ENCODE measurements around the gene ROR2.

DNA sequence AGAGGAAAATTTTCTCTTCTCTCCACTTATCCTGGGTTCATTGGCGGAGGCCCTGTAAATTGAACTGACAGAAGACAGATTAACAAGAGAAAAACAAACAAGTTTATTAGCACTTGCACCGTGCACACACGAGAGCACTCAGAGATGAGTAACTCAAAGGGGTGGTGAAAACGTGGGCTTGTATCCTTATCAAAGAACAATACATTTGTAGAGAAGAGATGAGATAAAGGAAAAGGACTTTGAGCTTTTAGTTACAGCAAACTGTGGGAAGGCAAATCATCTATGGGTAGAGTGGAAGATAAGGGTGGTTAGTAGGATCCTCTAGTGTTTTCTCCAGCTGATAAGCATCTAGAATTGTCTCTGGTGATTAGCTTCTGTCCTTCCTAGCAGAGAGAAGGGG lies 44.4 kb upstream of the ROR2 start:
- TF ChIP-seq, protein P1, sequence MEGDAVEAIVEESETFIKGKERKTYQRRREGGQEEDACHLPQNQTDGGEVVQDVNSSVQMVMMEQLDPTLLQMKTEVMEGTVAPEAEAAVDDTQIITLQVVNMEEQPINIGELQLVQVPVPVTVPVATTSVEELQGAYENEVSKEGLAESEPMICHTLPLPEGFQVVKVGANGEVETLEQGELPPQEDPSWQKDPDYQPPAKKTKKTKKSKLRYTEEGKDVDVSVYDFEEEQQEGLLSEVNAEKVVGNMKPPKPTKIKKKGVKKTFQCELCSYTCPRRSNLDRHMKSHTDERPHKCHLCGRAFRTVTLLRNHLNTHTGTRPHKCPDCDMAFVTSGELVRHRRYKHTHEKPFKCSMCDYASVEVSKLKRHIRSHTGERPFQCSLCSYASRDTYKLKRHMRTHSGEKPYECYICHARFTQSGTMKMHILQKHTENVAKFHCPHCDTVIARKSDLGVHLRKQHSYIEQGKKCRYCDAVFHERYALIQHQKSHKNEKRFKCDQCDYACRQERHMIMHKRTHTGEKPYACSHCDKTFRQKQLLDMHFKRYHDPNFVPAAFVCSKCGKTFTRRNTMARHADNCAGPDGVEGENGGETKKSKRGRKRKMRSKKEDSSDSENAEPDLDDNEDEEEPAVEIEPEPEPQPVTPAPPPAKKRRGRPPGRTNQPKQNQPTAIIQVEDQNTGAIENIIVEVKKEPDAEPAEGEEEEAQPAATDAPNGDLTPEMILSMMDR (IDR thresholded peaks at IDR 0.05) = no peak
- TF ChIP-seq EP300 (IDR thresholded peaks at IDR 0.05) = no peak
